GM19372 (cell line): ENCODE data around the gene RIPOR2.

Experiments used
- ATAC-seq: cut with Tn5 transposase; IDR thresholded peaks from one replicate; pipeline ENCODE4 v1.9.1; 2021; ENCODE audit warnings: mild to moderate bottlenecking, low read depth, moderate library complexity; ENCODE audit not compliant: unreplicated experiment

Gene RIPOR2

GRCh38 chr6:24827162-24827561 is 108.6 kb downstream of the RIPOR2 start:
- ATAC-seq, result no peak

DNA sequence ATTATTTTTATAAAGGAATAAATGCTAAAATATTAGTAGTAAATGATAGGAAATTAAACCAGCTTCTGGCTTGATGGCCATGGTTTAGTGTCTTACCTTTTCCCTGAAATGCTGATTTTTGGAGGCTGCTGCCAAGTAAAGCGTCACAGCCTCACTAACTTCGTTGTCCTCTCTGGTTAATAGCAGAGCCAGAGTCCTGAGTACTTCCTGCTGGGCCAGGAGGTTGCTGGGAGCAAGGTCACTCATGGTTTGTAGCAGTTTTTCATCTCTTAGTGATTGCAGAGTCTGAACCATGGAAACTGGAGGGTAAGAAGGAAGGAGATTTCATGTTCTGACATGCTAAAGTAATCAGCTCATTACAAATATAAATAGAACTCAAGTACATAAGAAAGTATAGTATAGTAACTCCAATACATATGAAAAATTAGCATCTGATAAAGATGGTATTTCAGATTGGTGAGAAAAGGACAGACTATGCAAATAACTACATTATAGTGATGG is 110.6 kb downstream of the RIPOR2 start:
- ATAC-seq, result no peak

DNA sequence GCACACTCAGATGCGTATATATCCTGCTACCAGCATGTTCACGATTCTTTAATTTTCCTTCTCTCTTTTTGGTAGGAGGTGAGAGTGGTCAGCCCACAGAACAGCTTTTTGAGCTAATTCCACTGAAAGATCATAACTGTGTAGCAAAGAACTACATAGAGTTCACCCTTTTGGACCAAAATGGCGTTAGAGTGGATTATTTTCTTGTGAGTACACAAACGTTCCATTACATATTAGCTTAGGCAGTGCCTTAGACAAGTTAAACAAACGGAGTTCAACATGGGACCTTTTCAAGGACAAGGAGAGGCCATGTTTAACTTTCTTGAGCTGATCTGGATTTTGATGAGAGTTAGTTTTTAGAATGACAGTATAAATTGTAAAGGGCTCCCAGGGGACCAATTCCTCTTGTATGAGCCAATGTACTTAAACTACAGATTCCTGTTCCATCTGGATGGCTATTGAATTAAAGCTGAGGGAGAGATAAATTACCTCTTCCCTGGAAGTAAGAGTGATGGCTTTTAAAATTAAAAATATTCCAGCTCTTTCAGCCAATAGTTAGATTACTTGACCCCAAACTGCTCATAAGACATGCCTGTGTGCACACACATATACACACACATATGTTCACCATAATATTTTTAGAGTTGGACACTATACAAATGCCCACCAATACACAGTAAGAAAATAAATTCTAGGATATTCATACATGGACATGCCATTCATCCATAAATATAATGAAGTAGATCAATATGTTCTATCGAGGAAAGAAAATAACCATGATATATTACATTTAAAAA is 111.4 kb downstream of the RIPOR2 start:
- no peak for ATAC-seq

DNA sequence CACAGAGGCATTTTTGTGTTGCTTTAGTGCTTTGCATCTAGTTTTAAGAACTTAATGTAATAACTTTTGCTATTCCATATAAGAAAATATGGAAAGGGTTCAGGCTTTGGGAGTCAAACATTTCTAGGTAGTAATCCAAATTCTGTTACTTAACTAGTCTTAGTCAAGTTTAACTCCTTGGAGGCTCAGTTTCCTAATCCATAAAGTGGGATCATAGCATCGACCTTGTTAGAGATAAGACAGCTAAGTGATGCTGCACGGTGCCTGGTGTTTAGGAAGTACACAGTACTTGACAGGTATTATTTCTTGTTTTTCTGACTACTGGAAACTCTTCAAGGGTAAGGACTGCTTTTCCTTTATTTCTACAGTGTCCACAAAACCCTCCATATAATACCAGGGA is 112.6 kb downstream of the RIPOR2 start:
- ATAC-seq, result no peak

DNA sequence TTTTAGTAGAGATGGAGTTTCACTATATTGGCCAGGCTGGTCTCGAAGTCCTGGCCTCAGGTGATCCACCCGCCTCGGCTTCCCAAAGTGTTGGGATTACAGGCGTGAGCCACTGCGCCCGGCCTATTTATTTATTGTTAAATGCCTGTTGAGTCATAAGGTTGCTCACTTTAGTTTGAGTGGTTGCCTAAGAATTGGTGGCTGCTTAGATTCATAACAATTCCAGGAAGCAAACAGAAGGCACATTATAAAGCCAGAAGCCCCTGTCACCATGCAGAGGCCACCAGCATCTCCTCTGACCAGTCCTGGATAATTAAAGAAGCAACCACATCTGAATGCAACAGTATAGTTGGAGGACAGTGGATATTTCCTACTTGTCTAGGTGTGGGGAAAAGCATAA is 113.1 kb downstream of the RIPOR2 start:
- no peak for ATAC-seq

- no peak for ATAC-seq
Observed at GRCh38 chr6:24821860-24822444, 113.8 kb downstream of the RIPOR2 start.

- ATAC-seq, result no peak
Observed at GRCh38 chr6:24818346-24818745, 117.4 kb downstream of the RIPOR2 start.

- ATAC-seq, result no peak
Observed at GRCh38 chr6:24809728-24810127, 126.0 kb downstream of the RIPOR2 start.

GRCh38 chr6:24807584-24807983 is 128.2 kb downstream of the RIPOR2 start:
- ATAC-seq, result no peak

- no peak for ATAC-seq
Observed at GRCh38 chr6:24802271-24803059, 133.3 kb downstream of the RIPOR2 start.

GRCh38 chr6:24799541-24799915 is 136.2 kb downstream of the RIPOR2 start:
- ATAC-seq, result no peak

- ATAC-seq, result no peak
Observed at GRCh38 chr6:24798740-24799540, 136.8 kb downstream of the RIPOR2 start, which contains the start of gene ARMH2. Gene ARMH2 (minus strand): TSS chr6:24798917. CDS start chr6:24798857, 60 bp downstream.

DNA sequence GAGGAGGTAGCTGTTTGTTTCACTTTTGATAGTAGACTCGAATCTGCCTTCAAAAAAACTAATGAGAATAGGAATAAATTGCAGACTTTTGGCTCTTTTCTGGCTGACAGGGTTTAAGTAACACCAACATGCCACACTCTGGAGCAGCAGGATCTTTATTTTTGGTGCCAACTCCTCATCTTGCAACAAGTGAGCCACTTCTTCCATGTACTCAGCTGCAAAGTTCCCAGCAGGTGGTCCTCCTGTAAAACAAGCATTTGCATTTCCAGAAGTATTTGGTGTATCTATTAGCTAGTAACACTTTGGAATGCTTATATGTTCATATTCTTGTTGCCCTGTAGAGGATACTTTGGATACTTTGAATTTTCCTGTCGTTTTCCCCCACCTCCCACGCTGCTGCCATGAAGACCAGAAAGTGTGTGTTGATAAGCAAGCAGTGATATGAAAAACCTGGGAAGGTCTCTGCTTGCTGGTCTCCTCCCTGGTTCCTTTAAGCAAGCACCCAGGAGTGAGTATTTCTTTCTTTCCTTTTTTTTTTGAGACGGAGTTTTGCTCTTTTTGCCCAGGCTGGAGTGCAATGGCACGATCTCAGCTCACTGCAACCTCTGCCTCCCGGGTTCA is 138.1 kb downstream of the RIPOR2 start:
- no peak for ATAC-seq

GRCh38 chr6:24796616-24797290 is 139.0 kb downstream of the RIPOR2 start:
- ATAC-seq, result no peak

DNA sequence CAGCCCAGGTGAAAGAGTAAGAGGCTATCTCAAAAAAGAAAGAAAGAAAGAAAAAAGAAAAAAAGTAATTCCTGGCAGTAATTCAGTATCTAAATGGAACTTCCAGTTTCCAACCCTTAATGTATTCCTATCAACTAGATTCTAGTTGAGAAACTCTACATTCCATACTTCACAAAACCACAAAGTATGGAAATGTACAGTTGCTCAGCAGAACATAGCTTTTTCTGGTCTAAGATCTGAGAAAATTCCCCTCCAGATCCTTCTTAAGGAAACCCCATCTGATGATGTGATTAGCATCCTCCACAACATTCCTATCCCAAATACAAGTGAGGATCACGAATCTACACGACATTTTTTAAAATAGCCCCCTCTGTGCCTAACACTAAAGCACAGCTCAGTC is 140.7 kb downstream of the RIPOR2 start:
- no peak for ATAC-seq

- no peak for ATAC-seq
Observed at GRCh38 chr6:24788031-24788665, 147.6 kb downstream of the RIPOR2 start.

- ATAC-seq, result no peak
Observed at GRCh38 chr6:24780206-24780605, 155.6 kb downstream of the RIPOR2 start.

DNA sequence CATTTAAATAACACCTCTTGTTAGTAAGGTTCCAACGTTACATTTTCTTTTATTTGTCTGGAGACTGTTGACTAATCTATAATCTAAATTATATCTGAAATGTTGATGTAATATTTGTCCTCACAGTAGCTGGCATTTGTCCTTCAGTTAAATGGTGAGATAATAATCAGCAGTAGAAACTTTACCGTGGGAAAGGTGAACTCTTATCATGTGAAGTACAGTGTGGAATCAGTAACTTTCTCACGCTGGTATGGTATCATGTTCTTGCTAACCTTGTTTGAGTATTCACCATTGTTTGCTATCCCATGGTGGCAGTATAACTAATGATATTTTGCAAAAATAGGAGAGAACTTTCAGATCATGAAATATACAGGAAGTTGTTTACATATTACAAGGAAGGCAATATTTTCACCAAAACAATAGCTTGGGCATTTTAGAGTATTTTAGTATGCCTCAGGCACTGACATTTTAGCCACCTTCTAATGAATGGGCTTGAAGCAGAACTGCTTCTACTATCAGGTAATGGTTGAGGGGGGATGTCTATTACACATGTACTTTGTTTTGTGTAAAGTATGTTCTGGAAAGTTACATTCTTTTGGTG is 156.2 kb downstream of the RIPOR2 start:
- ATAC-seq, result no peak

- ATAC-seq, result no peak
Observed at GRCh38 chr6:24778878-24779277, 156.9 kb downstream of the RIPOR2 start.
